RKO (cell line): ENCODE data around the gene FSTL1.
A peak's percentile ranks its signal among the peaks of the same experiment; 100 is the strongest.

ENCODE experiments used
- DNase-seq: peaks from one replicate; pipeline ENCODE4 v3.0.0-alpha.2; 2016; ENCODE audit warnings: low spot score

The FSTL1 gene

DNA sequence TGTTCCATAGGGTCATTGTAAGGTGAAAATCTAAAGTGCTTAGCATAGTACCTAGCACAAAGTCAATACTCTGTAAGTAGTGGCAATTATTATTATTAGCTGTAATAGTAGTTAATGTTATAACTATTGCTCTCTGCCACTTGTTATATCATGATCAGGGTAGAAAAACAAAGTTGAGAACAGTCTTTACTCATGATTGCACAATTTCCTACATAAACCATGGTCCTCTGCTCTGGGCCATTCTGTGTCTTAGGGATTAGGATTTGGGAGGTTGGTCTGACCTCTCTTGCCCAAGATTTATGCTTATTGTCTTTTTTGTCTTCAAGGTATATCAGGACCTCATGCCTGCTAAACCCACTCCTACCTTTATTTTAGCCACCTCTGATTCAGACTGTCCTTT lies 97.3 kb downstream of the FSTL1 start:
- no peak for DNase-seq

DNA sequence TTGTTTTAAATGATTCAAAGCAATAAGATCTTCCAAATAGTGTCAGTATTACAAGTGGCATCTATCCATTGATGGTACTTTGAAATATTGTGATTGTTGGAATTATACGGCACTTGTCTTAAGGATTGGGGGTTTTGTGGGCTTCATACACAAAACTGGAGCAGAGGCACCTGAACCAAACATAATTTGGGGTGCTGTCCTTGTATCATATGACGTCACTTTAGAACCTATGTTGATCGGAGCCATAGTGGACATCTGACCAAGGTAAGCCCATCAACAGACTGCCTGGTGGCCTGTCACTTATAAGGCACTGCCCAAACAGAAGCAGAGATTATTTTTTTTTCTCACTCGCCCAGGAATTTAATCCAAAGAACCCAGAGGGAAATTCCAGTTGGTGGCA lies 98.8 kb downstream of the FSTL1 start:
- no peak for DNase-seq

DNA sequence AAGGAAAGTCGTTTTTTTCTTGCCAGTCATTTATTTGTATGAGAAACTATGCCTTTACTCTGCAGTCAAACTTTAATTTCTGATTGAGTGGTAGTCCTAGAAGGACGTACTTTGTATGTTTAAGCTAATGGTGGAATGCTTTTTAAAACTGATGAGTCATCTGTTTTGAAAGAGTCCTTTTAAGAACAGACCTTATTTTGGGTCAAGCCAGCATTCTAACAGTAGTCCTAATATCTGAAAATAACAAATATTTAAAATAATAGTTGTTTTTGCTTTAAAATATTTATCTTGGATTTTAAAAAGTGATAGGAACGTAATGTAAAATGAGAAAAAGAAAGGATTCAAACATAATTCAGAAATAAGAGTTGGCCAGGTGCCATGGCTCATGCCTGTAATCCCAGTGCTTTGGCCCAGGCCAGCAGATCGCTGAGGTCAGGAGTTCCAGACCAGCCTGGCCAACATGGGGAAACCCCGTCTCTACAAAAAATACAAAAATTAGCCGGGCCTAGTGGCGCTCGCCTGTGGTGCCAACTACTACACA lies 100.3 kb downstream of the FSTL1 start:
- DNase-seq = peak; percentile 62

DNA sequence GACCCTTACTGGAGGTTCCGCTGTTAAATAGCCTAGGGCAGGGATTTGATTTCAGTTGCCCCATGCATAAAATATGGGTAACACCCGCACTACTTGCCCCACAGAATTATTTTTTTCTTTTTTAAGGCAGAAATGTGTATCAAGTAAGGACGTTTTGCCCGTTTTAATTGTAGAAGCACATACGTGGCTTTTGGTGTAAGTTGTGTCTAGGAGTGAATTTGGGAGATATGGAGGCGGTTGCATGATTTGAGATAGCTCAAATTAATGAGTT lies 101.0 kb downstream of the FSTL1 start:
- DNase-seq = no peak

DNA sequence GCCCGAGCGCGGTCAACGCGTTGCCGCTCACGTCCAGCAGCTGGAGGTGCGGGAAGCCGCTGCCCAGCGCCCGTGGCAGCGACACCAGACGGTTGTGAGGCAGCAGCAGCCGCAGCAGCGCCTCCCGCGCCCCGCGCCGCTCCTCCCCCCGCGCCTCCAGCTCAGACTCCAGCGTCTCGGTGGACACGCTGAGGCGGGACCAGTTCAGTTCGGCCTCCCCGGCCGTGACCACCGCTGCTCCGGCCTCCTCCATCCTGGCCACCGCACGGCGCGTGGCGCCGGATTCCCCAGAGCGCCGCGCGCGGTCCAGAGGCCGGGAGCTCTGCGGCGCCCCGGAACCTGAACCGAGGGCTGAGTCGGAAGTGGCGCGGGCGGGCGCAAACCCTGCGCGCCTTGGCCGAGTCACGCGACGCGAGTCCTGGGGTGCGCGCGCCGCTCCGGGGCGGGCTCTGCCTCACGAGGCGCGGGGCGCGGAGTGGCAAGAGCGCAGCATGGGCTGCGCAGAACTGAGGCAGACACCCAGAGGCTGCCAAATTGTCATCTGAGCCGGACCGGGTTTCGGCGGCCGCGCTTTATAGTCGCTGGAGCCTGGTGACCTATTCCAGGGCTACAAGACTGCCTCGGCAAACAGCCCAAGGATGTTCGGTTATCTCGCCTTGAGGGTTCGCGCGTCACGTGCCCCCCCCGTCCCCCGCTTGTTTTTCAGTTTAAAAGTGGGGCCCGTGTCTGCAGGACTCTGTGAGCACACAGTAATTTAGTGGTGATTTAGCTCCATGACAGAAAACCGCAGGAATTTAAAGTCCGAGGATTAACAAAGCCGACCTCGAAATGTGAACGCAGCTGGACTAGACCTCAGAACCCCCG lies 101.6 kb downstream of the FSTL1 start, which contains the start of gene LRRC58:
TSS of gene LRRC58 (minus strand) at position 364 of the 864 bp plus-strand sequence. CDS start at position 253, 111 bp downstream.
- peak; percentile 94 for DNase-seq

DNA sequence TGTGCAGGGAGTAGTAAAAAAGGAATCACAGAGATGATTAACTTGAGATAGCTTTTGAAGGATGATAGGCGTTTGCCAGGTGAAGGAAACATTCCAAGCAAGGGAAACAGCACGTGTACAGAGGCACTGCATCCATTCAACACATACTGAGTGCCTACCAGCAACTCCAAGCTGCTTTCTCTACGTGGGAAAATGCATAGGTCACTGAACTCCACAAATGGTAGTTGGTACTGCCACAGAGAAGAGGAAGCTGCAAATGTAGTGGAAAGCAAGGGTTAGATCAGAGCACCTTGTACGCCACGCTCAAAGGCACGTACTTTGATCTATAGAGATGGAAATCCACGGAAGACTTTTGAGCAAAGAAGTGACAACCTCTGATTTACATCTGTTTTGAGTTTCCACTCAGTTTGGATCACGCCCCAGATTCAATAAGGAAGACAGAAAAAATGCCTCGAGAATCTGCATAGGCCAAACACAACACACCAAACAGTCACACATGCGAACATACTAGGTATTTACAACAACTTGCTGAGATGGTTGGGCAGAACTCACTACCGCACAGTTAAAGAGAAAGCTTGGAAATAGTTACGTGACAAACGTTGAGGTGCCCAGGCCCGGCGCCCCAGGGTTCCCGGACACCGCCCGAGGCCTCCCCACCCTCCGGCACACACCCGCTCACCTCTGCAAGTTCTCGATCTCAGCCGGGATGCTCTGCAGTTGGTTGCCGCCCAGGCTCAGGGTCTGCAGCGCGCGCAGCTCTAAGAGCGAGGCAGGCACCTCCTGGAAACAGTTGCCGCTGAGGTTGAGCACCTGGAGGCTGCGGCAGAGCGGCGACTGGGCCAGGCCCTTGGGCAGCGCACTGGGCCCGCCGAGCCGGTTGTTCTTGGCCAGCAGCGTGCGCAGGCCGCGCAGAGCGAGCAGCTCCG lies 102.5 kb downstream of the FSTL1 start:
- DNase-seq = peak; percentile 50

DNA sequence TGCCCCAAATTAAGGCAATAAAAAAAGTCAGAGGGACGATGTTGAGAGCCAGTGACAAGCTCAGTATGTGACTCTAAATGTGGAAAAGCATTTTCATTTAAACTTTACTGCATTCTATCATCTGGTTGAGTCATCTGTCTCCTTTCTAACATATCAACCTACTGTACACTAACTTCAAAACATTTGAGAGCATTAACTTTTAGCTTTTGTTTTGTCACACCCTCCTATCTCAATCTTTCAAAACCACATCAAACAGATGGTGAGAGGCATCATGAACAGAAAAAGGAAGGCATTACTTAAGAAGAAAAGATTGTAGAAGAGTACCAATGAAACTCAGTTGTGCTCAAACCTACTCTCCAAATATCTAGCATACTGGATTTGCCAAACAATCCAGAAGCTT lies 106.4 kb downstream of the FSTL1 start:
- DNase-seq = no peak
